RCC 7860 (cell line): ENCODE measurements around the gene C10orf90.

Experiments used
- DNase-seq: peaks from one replicate; pipeline ENCODE4 v3.0.0-alpha.2; 2015; ENCODE audit warnings: low spot score
- FAIRE-seq: peaks from 2 replicates; lab custom pipeline; 2012; peaks lifted over from hg19 to GRCh38; lab: Jason Lieb, UNC

The C10orf90 gene

DNA sequence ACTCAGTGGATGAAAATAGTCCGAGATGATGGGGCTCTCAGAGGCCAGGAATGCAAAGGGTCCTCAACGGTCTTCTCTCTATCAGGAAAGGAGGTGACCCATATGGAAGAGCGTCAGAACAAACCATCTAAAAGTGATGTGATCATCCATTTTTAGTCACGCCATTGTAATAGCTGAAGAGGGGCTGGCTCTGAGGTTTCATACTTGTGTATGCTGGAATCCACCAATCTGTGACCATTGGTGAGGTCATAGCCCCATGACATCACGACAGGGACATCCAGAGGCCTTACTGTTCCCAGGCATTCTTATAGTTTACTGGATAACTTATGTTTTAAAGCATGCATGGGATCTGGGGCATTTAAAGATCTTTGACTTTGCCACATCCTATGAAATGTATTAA is 83.6 kb downstream of the C10orf90 start:
- FAIRE-seq (no peak), DNase-seq (no peak)

DNA sequence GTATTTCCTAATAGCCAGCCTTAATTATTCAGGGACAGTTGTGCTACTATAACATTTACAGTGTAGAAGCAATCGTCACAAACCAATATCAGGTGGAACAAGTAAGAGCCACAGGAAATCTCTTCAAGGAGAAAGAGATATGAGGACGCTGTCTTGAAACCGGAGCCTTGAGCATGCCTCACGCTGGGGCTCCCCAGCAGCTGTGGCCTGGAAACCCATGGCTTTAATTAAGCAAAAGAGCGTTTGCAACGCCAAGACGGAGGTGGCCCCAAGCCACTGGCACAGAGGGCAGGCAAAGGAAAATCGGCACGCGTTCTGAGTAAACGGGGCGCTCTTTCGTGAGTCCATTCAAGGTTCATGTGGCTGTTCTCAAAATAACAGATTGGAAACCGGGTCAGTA is 84.4 kb downstream of the C10orf90 start:
- FAIRE-seq (no peak), DNase-seq (no peak)

DNA sequence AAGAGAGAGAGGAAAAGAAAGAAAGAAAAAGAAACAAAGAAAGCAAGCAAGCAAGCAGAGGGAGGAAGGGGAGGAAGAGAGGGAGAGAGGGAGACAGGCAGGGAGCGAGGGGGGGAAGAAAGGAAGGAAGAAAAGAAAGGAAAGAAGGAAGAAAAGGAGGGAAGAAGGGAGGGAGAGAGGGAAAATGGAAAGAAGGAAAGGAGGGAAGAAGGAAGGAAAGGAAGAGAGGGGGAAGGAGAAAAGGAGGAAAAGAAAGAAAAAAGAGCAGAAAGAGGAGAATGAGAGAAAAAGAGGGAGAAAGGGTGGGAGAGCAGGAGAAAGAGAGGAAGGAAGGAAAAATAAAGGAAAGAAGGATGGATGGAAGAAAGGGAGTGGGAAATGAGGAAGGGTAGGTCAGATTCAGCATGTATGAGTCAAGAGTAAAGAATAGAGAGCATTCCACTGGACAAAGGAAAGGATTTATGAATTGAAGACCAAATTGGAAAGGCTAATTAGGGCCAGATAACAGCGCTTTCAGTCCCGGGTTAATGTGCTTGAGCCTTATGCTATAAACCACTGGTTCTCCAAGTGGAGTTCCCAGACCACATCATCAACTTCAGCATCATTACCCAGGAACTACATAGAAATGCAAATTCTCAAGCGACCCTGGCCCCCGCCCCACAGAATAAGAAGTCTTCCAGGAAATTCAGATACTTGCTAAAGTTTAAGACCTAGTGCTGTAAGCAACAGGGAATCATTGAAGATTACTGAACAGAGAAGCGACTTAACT is 85.1 kb downstream of the C10orf90 start:
- no peak for DNase-seq
- no peak for FAIRE-seq

DNA sequence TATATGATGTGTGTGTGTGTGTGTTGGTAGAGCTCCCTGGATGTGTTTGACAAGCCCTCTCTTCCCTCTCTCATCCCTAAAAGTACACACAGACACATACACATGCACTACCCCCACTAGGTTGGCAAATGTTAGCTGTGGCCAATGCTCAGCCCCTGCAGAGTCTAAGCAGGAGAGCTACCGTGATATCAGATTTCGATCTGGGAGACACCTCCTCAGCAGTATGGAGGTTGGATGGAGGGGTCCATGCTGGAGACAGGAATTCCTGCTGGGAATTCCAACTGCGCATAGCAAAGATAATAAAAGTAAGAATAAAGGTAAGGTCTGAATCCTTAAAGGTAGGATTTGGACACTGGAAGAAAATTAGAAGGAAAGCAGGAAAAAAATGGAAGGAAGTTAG is 85.7 kb downstream of the C10orf90 start:
- DNase-seq (no peak), FAIRE-seq (no peak)

DNA sequence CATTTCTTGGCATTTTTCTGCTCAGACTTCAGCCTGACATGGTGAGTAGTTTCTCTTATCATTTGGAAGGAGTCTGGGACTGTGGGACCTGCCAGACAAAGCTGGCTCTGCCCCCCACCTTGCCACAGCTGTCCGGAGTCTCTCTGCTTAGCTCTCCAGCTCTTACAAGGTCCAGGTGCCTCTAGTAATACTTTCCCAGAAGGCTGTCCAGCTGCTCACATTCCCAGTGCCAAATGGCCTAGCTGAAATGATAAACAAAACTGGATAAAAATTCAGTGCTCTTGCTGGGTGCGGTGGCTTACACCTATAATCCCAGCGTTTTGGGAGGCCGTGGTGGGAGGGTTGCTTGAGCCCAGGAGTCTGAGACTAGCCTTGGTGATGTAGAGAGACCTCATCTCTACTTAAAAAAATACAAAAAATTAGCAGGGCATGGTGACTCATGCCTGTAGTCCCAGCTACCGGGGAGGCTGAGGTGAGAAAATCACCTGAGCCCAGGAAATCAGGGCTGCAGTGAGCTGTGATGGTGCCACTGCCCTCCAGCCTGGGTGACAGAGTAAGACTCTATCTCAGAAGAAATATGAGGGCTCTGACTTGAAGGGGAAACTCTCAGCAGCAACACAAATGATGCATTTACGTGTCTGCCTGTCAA is 86.8 kb downstream of the C10orf90 start:
- no peak for FAIRE-seq
- no peak for DNase-seq

DNA sequence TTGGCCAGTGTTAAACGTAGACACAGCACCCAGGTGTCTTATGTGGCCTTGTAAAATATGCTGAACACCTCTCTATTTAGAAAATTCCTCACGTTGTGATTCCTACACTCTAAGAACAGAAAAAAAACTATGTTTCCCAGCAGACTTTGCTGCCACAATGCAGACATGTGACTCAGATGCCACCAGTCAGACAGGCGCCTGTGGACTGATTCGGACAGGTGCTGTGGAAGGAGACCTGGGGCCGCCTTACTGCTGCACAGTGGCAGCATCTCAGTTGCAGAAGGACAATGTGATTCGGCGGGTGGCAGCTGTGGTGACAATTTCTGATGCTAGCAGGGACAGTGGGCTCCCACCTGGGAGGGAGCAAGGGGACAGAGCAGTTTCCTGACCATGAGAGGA is 88.8 kb downstream of the C10orf90 start:
- no peak for FAIRE-seq
- no peak for DNase-seq

DNA sequence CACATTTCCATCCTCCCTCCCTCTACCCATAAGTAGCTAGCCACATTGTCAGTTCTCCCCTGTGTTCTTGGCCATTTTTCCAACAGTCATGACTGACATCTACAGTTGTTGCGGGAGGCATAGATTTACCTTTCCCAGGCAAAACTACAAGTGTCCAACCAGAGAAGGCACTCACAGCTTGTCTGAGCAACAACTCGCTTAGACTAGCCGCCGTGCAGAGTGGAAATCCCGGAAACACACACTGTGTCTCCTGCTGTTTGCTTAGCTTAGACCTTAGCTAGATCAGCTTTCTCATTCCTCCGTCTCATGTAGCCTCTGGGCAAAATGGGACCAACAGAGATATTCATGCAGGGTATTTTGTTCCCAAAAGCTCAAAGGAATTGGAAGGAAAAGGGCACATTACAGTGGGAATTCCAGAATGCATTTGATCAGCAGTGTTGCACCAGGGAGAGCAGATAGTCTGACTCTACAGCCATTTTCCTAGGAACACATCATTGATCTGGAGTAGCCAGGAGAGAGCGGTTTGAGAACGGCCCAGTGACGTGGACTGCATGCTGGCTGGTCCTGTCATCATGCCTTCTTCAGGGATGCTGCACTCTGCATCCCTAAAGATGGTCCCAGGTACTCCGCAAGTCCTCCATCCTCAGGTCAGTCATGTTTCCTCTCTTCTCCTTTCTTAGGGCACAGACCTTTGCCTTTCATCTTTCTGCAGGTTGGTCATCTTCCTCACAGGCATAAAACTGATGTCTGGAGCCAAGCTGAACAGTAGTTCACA is 89.4 kb downstream of the C10orf90 start:
- FAIRE-seq (no peak), DNase-seq (no peak)

DNA sequence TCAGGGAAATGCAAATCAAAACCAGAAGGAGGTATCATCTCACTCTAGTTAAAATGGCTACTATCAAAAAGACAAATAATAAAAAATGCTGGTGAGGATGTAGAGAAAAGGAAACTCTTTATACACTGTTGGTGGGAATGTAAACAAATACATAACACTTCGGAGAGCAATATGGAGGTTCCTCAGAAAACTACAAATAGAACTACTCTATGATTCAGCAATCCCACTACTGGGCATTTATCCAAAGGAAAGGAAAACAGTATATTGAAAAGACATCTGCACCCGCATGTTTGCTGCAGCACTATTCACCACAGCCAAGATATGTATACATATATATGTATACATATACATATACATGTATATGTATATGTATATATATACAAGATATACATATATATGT is 94.2 kb downstream of the C10orf90 start:
- no peak for DNase-seq
- peak; percentile 25 for FAIRE-seq

DNA sequence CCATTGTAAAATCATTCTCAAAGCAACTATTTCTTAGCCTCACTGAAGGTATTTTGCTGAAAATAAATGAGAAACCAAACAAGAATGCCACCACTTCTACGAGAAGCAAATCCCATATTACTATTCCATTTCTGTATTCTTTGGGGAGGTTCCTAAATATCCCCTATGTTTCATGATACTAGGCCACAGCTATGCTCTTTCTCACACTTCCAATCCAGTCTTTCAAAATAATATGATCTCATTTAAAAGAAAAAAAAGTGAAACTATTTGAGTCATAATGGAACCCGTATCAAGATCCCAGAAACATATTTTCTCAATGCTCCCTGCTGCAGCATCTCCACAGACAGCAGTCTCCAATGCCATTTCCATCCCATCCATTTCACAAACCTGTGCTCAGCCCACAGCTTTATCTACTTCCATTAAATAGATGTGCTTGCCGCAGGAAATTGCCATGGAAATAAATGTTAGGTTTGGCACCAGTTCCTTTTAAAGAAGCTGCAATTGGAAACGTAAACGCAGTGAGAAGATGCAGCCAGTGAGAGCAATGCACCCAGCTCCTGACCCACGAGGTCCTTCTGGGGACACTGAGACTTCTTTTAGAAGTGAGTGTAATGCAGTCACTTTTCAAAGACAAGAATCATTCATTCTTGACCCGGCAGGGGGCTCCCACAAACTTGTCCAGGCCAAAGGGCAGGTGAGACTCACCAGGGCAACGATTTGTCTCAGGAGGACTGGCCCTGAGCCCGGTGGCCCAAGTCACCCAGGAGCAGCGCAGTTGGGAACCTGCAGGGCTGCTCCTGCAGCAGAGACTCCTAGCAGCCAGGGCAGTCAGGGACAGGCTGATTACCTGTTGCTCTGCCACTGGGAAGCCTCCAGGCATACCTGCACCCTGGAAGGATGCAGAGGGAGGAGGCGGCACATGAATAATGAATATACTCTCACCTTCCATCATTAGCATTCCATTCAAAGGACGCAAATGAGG is 99.6 kb downstream of the C10orf90 start:
- DNase-seq, result no peak
- no peak for FAIRE-seq

DNA sequence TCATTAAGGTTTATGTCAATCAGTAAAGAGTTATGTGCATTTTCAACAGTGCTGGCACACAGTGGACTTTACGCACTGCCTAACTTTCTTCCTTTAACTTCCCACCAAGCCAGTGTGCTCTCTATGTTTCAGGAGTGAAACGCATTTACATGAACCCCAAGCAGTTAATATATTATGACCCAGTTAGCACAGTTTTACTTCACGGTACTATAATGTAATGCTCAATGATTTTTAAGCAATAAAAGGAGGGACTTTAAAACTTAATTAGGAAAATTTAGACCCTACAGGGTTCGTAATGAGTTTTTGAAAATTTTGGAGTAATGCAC is 100.3 kb downstream of the C10orf90 start:
- FAIRE-seq (no peak), DNase-seq (no peak)

DNA sequence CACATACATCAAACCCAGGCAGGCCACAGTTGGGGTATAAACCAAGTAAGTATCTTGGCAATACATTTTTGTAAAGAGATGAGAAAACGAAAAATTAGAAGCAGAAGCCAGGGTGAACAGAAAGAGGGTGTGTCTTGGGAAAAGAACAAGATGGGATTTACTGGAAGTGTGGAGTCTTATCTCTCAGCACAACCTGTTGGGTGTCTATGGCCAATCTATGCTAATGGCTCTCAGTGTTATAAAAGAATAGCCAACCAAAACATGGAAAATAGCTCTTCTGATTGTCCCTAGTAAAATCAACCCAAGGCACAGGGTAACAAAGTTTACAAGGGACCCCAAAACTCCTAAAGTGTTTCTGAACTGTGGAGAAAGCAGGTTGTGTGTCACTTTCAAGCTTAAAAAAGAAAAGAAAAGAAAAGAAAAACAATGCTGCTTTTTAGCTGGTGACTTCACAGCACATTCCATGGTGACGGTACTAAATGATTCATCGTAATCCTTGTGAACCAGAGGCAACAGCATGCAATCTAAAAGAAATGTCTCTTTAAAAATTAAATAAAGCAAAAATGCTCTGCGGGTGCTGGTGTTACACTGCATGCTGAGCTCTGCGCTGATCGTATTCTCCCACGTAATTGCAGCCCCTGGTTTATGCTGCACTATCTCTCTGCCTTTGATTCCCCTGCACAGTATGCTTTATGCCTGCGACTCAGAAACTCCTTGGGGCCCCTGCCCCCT is 100.8 kb downstream of the C10orf90 start:
- FAIRE-seq (peak; percentile 70), DNase-seq (peak; percentile 56)

DNA sequence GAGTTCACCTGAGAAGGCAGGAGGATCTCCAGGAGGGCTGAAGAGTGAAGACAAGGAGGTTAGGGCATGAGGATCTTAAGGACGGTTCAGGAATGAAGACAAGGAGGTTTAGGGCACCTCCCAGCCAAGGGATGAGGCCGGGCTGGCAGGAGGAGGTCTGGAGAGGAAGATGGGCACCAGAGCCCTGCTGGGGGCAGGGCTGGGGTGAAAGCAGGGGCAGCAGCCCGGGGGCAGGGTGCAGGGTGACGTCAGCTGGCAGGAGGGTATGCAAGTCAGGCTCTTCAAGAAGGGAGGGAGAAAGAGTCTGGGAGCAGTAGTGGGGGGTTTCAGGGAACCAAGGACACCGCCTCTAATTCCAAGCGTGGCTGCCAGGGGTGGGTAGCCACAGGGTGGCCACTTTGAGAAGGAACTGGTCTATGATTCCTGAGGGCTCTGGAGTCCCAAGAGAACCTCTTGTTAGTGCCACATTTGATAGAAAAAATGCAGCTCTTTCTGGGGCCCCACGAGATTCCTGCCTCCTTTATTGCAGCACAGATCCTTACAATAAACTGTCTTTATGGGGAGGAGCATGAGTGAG is 101.6 kb downstream of the C10orf90 start:
- FAIRE-seq, result no peak

DNA sequence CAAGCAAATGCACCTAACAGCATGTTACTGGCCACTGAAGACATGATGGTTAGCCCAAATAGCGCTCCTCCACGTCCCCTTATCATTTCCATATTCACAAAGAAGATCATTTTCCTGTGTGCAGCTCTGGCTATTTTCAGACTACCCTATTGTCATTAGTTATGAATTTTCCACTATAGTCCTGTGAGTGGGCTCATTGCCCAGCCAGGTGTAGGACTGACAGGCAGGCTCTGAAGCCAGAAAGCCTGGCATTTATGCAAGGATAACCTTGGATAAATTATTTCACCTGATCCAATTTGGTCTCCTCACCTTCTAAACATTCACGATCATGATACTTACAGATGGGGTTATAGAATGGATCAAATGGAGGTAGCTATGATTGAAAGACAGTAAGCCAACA is 104.6 kb downstream of the C10orf90 start:
- FAIRE-seq (no peak), DNase-seq (no peak)

More for the DNA sequence above, 101.6 kb downstream of the C10orf90 start:
- no peak for DNase-seq

DNA sequence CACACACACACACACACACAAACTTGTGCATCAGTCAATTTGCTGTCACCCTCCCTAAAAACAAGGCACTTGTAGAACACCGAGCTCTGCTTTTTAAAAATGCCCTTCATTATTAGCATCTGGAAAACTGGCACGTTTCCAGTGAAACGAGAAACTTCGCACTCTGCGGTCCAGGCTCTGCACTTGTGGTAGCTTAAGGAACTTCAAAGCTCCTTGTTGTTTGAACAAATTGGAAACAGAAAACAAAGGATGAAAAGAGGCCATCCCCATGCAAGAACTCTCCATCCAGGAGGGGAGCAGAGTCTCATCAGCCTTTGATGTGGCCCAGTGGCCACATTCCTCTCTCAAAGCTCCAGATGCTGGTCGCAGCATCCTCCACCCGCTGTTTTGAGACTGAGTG is 105.1 kb downstream of the C10orf90 start:
- FAIRE-seq (no peak), DNase-seq (no peak)

DNA sequence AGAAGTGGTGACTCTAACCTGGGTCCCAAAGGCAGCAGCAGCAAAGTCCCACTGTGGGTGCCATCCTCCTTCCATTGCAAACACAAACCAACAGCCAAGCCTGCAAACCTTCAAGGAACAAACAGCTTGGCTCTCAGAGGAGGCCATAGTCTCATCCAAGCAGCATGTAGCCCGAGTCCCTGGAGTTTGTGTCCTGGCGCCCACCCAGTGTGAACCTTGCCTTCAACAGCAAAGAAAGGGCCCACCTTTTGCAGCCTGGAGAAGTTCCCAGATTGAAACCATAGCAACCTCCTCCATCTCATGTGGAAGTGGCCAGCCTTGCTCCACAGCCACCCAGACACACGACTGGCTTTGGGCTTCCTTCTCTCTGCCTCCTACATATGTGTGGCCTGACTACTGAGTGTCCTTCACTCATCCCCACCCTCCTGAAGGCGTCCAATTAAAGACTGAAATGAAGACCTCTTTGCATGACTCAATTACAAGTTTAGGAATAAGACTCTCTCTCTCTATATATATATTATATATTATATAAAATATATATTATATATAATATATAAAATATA is 106.1 kb downstream of the C10orf90 start:
- FAIRE-seq (no peak), DNase-seq (no peak)

DNA sequence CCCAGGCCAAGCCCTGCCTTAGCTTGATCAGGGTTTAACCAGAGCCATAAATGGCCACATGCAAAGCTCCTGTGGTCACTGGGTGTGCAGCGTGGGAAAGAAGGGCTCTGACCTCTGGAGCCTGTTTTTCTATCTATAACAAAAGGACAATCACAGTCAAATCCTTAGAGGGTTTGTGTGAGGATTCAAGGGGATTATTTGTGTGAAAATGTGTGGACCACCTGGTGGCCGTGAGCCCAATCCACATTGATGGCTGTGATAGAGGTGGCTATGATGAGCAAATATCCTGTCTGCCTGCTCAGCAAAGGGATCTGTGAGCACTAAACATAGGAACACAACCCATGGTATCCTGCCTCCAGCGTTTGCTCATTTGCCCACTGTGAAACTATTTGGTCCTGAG is 107.1 kb downstream of the C10orf90 start:
- FAIRE-seq (no peak), DNase-seq (no peak)

DNA sequence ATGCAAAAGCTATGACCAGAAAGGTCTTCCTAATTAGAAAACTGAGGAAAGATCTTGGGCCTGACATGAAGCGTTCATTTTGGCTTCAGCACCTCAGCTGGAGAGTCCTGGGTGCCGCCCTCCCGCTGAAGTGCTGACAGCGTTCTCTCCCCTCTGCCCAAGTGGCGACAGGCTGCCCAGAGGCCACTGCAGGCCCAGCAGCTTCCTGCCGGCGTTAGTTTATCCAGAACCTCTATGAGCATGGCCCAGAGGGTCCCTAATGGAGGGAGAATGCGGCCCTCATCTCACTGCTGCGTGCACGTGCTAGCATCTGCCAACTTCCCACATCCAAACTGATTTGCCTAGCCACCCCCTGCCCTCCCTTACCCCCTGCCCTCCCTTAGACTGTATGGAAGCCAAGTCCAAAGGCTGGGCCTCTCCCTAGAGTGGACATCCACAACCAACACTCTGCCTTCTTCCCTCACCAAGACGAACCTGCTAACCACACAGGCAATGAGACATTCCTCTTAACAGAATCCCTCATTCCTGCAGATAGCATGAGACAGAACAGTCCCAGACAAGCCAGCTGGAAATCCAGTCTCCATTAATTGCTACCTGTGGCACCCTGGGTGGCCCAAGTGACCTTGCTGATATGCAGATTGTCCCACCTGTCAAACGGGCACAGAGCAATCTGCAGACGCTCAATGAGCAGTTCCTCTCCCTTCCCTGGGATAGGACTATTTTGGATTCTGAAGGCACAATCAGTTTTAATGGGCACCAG is 108.4 kb downstream of the C10orf90 start:
- DNase-seq, result no peak
- no peak for FAIRE-seq

DNA sequence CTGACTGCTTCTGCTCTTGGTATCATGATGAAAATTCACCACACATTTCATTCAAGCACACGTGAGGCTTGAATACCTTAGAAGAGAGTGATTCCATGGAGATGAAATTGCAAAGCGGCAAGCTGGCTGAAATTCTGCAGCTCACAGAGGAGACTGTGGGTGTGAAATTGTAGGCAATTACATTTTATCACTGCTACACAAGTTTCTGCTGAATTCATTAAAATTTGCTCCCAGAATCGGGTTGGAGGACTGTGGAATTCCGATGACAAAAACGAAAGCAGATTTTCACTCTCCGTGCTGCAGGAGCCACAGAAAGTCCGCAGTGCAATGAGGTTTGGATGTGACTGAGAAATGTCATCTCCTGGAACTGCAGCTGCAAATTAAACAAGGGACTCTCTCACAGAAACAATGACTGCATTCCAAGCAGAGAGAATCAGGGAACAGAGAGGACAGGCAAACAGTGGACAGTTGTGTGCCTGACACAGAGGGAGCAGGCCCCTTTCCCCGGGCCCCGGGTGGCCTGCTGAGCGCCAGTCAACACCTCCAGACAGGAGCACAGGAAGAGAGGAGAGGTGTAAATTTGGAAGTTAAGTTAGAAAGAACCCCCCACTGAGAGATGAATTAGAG is 109.1 kb downstream of the C10orf90 start:
- FAIRE-seq, result no peak
- no peak for DNase-seq
